Measurements from ENCODE around the gene INPP4B. TPM values are rescaled to one million over a fixed set of nuclear protein-coding genes. Genes with fewer than 3 reads are reported as not detected.

Gene INPP4B
- polyA plus RNA-seq, 1 experiment: 5.1 TPM

DNA sequence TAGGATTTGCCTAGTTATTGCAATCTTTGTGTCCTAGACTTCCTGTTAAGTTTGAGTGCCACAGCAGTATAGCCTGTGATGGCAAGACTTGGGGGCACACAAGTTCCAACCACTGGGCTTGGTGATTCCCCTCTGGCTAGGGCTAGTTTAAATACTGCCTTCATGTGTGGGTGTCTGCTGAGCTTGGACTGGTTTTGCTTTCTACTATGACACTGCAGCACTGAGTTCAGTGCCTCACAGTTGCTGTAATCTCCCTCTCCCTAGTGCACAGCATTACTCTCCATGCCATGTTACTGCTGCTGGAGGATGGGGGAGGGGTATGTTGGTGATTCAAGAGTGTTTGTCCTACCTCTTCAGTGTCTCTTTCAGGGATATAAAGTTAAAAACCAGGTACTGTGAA is 830.1 kb downstream of the INPP4B start:
- POLR2A ChIA-PET: no interaction called here
- Histone ChIP-seq H3K27ac (ENCODE audit: low read depth, low read length) (no peak overlapping the region), H3K4me3 (ENCODE audit: low read depth, low read length) (no peak overlapping the region), H3K27me3 (ENCODE audit: control insufficient read depth, insufficient read depth, low read length) (no peaks in the 10 kb centered on the region), H3K9me3 (ENCODE audit: control insufficient read depth, insufficient read depth, low read length) (peaks cover 6% of the 10 kb centered on the region; the same call in 1 of the 2 replicates)
- CTCF ChIA-PET: no interaction called here
- no peak for DNase-seq (ENCODE audit: low read depth, low spot score)
- TF ChIP-seq, protein P1, sequence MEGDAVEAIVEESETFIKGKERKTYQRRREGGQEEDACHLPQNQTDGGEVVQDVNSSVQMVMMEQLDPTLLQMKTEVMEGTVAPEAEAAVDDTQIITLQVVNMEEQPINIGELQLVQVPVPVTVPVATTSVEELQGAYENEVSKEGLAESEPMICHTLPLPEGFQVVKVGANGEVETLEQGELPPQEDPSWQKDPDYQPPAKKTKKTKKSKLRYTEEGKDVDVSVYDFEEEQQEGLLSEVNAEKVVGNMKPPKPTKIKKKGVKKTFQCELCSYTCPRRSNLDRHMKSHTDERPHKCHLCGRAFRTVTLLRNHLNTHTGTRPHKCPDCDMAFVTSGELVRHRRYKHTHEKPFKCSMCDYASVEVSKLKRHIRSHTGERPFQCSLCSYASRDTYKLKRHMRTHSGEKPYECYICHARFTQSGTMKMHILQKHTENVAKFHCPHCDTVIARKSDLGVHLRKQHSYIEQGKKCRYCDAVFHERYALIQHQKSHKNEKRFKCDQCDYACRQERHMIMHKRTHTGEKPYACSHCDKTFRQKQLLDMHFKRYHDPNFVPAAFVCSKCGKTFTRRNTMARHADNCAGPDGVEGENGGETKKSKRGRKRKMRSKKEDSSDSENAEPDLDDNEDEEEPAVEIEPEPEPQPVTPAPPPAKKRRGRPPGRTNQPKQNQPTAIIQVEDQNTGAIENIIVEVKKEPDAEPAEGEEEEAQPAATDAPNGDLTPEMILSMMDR (IDR thresholded peaks at IDR 0.05; ENCODE audit: low read depth, low read length): no peak

- CTCF ChIA-PET: interaction anchor here (0.7 kb wide), 1 partner anchor 664 kb away, joined by 3 read pairs; no protein-coding TSS in a partner anchor
- Histone ChIP-seq H3K27me3 (ENCODE audit: control insufficient read depth, insufficient read depth, low read length) (no peaks in the 10 kb centered on the region), H3K9me3 (ENCODE audit: control insufficient read depth, insufficient read depth, low read length) (peaks cover 5% of the 10 kb centered on the region; the same call in 1 of the 2 replicates), H3K4me3 (ENCODE audit: low read depth, low read length) (no peak overlapping the region), H3K27ac (ENCODE audit: low read depth, low read length) (no peak overlapping the region)
- POLR2A ChIA-PET: no interaction called here
- no peak for DNase-seq (ENCODE audit: low read depth, low spot score)
- TF ChIP-seq, protein P1 (IDR thresholded peaks at IDR 0.05; ENCODE audit: low read depth, low read length): no peak
Observed at GRCh38 chr4:142009751-142010150, 836.4 kb downstream of the INPP4B start.

DNA sequence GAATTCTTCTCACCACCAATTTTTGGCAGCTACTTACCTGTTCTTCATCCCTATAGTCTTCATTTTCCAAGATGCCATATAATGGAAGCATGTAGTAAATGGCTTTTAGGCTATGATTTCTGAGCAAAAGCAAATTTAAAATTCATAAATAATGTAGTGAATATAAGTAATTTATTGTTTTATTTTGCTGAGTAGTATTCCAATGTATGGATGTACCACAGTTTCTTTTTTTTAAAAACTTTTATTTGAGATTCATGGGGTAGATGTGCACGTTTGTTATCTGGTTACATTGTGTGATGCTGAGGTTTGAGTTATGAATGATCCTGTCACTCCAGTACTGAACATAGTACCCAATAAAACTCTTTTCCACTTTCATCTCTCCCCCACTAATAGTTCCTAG is 840.6 kb downstream of the INPP4B start:
- Histone ChIP-seq H3K27ac (ENCODE audit: low read depth, low read length) (no peak overlapping the region), H3K27me3 (ENCODE audit: control insufficient read depth, insufficient read depth, low read length) (no peaks in the 10 kb centered on the region), H3K4me3 (ENCODE audit: low read depth, low read length) (no peak overlapping the region), H3K9me3 (ENCODE audit: control insufficient read depth, insufficient read depth, low read length) (no peaks in the 10 kb centered on the region)
- TF ChIP-seq, protein P1 (IDR thresholded peaks at IDR 0.05; ENCODE audit: low read depth, low read length): no peak
- ChIA-PET CTCF (no interaction called here), POLR2A (no interaction called here)
- DNase-seq (ENCODE audit: low read depth, low spot score): no peak

- CTCF ChIA-PET: no interaction called here
- POLR2A ChIA-PET: no interaction called here
- TF ChIP-seq, protein P1 (IDR thresholded peaks at IDR 0.05; ENCODE audit: low read depth, low read length): no peak
Observed at GRCh38 chr4:141999446-142000143, 846.5 kb downstream of the INPP4B start.

GRCh38 chr4:141995056-141995455 is 851.0 kb downstream of the INPP4B start:
- CTCF ChIA-PET: no interaction called here
- H3K9me3 ChIP-seq (ENCODE audit: control insufficient read depth, insufficient read depth, low read length): no peaks in the 10 kb centered on the region; the same call in 1 of the 2 replicates
- TF ChIP-seq, protein P1 (IDR thresholded peaks at IDR 0.05; ENCODE audit: low read depth, low read length): no peak
- no peak for DNase-seq (ENCODE audit: low read depth, low spot score)
- H3K4me3 ChIP-seq (ENCODE audit: low read depth, low read length): no peak overlapping the region
- H3K27me3 ChIP-seq (ENCODE audit: control insufficient read depth, insufficient read depth, low read length): no peaks in the 10 kb centered on the region
- H3K27ac ChIP-seq (ENCODE audit: low read depth, low read length): no peak overlapping the region
- POLR2A ChIA-PET: no interaction called here

More at GRCh38 chr4:141999446-142000143, 846.5 kb downstream of the INPP4B start:
- Histone ChIP-seq H3K27ac (ENCODE audit: low read depth, low read length) (no peak overlapping the region), H3K4me3 (ENCODE audit: low read depth, low read length) (no peak overlapping the region), H3K9me3 (ENCODE audit: control insufficient read depth, insufficient read depth, low read length) (no peaks in the 10 kb centered on the region), H3K27me3 (ENCODE audit: control insufficient read depth, insufficient read depth, low read length) (no peaks in the 10 kb centered on the region)
- no peak for DNase-seq (ENCODE audit: low read depth, low spot score)

Measured in AG04450 (cell line).